ENCODE measurements around the gene CDH20. TPM values are rescaled to one million over a fixed set of nuclear protein-coding genes. Genes with fewer than 3 reads are reported as not detected.

Gene CDH20
- under 0.01 and 0.22 TPM in 2 replicates for total RNA-seq (2012; rRNA removed)

DNA sequence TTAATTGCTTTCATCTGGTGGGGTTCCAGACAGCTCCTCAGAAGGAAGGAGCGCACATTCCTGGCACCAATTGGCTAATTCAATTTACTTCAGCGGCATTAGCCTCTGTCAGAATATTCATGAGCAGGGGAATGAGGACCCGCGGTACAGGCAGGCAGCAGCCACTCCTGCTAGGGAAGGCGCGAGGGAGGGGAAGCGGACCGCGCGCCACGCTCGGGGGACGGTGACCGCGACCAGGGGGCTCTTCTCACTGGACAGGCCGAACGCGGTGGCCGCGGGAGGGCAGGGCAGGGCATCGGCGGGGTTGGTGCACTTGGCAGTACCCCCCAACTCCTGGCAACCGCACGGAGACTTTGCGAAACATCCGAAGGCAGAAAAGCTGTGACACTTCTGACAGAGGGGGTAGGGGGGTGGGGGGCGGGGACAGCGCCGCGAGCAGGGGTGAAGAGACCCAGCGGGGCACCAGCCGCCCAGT, at the start of gene CDH20:
Gene CDH20, plus strand, starts transcription at position 160 of the 475 bp plus-strand sequence.
- H3K4me1 ChIP-seq (ENCODE audit: control insufficient read depth, insufficient read depth, low read length) = peaks cover 11% of the 10 kb centered on the region
- H3K9me3 ChIP-seq (replicated peaks; ENCODE audit: low read length) = no peaks in the 10 kb centered on the region
- H3K27me3 ChIP-seq (ENCODE audit: control insufficient read depth, insufficient read depth, low read length) = peaks cover 40% of the 10 kb centered on the region
- H3K4me3 ChIP-seq (ENCODE audit: low read length) = peak within 1 kb of the TSS; percentile 62
- H3K4me2 ChIP-seq (ENCODE audit: low read length) = peak within 1 kb of the TSS; percentile 23
- no peaks in the 10 kb centered on the region for H3K36me3 ChIP-seq (ENCODE audit: insufficient read depth, low read length)
- H3K9ac ChIP-seq (ENCODE audit: low read depth, low read length) = no peak within 1 kb of the TSS

DNA sequence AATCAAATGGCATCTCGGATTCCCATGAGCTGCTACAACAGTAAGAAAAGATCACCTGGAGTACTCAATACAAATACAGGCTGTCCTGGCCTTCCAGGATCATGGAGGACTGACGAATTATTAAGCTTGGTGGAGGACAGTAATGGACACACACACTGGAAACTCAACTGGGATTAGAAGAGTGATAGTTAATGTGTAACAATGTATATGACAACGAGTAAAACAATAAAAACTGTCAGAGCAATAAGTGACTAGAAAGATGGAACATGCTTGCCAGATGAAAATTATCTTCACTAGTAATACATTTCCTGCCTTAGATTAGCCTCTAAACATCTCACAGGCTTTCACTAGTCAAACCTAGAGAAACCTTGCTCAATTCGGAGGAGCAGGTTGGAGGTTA, 49.2 kb upstream of the CDH20 start:
- Histone ChIP-seq H3K9ac (ENCODE audit: low read depth, low read length) (no peak overlapping the region), H3K9me3 (replicated peaks; ENCODE audit: low read length) (no peaks in the 10 kb centered on the region), H3K4me1 (ENCODE audit: control insufficient read depth, insufficient read depth, low read length) (no peaks in the 10 kb centered on the region), H3K27me3 (ENCODE audit: control insufficient read depth, insufficient read depth, low read length) (no peaks in the 10 kb centered on the region), H3K4me2 (ENCODE audit: low read length) (no peak overlapping the region), H3K36me3 (ENCODE audit: insufficient read depth, low read length) (no peaks in the 10 kb centered on the region), H3K4me3 (ENCODE audit: low read length) (no peak overlapping the region)

DNA sequence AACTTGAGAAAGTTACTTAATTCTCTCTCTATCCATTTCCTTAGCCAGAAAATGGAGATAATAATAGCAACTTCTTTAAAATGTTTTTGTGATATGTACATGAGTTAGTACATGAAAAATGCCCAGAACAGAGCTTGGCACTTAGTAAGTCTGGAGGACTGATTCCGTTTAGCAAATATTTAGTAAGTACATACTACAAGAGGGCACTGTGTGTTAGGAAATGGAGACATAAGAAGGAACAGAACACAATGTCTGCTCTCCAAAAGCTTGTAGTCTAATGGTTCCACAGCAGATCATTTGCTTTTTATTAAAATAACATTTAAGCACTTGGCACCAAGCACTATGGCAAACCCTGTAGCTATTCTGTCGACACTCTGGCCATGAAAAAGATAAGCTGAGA, 47.5 kb upstream of the CDH20 start:
- H3K9me3 ChIP-seq (replicated peaks; ENCODE audit: low read length) = no peaks in the 10 kb centered on the region
- no peak overlapping the region for H3K4me3 ChIP-seq (ENCODE audit: low read length)

DNA sequence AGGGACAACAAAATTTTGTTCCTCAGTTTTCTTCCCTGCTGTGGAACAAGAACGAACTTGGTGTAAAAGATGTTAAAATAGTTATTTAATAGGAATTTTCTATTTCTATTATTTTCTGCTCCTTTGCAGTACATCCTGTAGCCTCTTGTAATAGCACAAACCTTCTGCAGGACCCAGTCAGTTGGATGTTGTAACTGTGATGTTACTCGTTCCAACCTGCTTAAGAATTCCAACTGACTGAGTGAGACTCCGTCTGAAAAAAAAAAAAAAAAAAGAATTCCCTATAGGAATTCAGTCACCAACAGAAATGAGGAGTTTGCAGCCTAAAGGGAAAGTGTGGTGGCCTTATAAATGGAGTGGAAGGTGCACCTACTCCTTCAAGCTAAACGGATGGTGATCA, 46.4 kb upstream of the CDH20 start:
- no peak overlapping the region for H3K9ac ChIP-seq (ENCODE audit: low read depth, low read length)
- no peak overlapping the region for H3K4me2 ChIP-seq (ENCODE audit: low read length)
- no peaks in the 10 kb centered on the region for H3K9me3 ChIP-seq (replicated peaks; ENCODE audit: low read length)
- no peaks in the 10 kb centered on the region for H3K27me3 ChIP-seq (ENCODE audit: control insufficient read depth, insufficient read depth, low read length)
- no peak overlapping the region for H3K4me3 ChIP-seq (ENCODE audit: low read length)
- no peaks in the 10 kb centered on the region for H3K4me1 ChIP-seq (ENCODE audit: control insufficient read depth, insufficient read depth, low read length)
- no peaks in the 10 kb centered on the region for H3K36me3 ChIP-seq (ENCODE audit: insufficient read depth, low read length)

More for the DNA sequence above, 47.5 kb upstream of the CDH20 start:
- no peak overlapping the region for H3K4me2 ChIP-seq (ENCODE audit: low read length)
- H3K4me1 ChIP-seq (ENCODE audit: control insufficient read depth, insufficient read depth, low read length) = no peaks in the 10 kb centered on the region
- no peak overlapping the region for H3K9ac ChIP-seq (ENCODE audit: low read depth, low read length)
- no peaks in the 10 kb centered on the region for H3K36me3 ChIP-seq (ENCODE audit: insufficient read depth, low read length)
- H3K27me3 ChIP-seq (ENCODE audit: control insufficient read depth, insufficient read depth, low read length) = no peaks in the 10 kb centered on the region

DNA sequence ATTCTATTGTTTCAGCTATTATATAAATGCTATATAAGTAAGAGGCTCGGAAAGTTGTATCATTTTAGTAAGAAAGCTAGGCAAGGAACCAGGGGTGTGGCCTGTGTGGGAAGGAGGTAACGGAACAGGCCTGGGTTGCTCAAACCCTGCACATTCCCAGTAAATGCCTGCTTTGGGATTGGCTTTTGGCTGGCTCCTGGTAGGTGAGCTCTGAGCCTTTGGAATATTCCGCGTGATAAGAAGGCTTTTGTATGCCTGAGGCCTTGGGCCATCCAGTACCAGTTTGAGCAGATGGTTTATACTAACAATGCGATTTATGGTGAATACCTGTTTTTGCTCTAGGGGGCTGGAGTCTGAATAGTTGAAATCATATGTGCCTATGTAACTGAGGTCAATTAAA, 42.6 kb upstream of the CDH20 start:
- Histone ChIP-seq H3K9me3 (replicated peaks; ENCODE audit: low read length) (no peaks in the 10 kb centered on the region), H3K27me3 (ENCODE audit: control insufficient read depth, insufficient read depth, low read length) (no peaks in the 10 kb centered on the region), H3K36me3 (ENCODE audit: insufficient read depth, low read length) (no peaks in the 10 kb centered on the region), H3K4me2 (ENCODE audit: low read length) (no peak overlapping the region), H3K4me3 (ENCODE audit: low read length) (no peak overlapping the region), H3K4me1 (ENCODE audit: control insufficient read depth, insufficient read depth, low read length) (no peaks in the 10 kb centered on the region), H3K9ac (ENCODE audit: low read depth, low read length) (no peak overlapping the region)

DNA sequence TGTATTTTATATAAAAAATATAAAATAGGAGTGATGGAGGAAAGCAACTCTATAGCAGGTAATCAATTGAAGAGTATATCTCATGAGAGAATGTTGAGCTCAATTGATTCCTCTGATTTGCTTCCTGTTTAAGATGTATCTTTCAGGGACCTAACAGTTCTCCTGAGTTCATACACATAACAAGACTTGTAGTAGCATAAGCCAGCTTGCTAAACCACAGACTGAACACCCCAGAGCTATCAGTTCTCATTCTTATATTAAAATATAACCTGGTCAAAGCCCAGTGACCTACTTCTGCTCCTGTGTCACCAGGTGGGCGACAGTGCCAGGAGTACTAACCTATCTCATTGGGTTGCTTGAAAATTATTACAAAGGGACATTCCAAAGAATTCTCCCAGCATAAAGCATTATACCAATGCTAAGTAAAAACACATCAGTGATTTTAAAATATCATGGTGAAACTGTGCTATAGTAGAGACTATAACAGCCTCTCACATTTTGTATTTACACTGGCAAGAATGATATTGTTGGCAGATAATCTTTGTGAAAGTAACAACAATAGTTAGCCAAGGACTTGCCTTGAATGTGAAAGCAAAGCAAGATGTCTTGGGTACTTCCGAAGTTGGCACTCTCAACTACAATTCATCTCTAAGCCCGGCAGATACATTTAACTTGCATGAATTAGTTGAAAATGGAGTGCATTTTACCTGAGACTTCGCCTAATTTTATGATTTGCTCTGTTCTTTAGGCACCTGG, 40.8 kb upstream of the CDH20 start:
- Histone ChIP-seq H3K27me3 (ENCODE audit: control insufficient read depth, insufficient read depth, low read length) (no peaks in the 10 kb centered on the region), H3K4me1 (ENCODE audit: control insufficient read depth, insufficient read depth, low read length) (no peaks in the 10 kb centered on the region), H3K4me3 (ENCODE audit: low read length) (no peak overlapping the region), H3K9ac (ENCODE audit: low read depth, low read length) (no peak overlapping the region), H3K4me2 (ENCODE audit: low read length) (no peak overlapping the region), H3K36me3 (ENCODE audit: insufficient read depth, low read length) (no peaks in the 10 kb centered on the region), H3K9me3 (replicated peaks; ENCODE audit: low read length) (no peaks in the 10 kb centered on the region)

DNA sequence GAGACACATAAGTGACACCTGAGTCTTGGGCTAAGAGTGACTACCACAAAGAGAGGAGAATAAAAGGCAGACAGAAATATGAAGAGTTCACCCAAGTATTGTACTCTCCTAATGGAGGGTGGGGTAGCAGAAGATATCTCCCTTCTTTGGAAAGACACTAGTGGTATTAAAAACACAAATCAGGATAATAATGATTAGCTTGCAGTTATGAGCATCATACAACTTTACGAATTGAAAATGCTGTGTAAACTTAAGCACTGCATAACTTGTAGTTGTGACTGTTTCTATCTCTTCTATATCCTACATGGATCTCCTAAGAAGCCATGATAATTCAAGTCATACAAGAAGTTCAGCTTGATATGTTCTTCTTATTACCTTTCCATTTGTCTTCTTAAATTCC, 38.1 kb upstream of the CDH20 start:
- Histone ChIP-seq H3K4me1 (ENCODE audit: control insufficient read depth, insufficient read depth, low read length) (no peaks in the 10 kb centered on the region), H3K36me3 (ENCODE audit: insufficient read depth, low read length) (no peaks in the 10 kb centered on the region), H3K4me3 (ENCODE audit: low read length) (no peak overlapping the region), H3K9me3 (replicated peaks; ENCODE audit: low read length) (no peaks in the 10 kb centered on the region), H3K9ac (ENCODE audit: low read depth, low read length) (no peak overlapping the region), H3K27me3 (ENCODE audit: control insufficient read depth, insufficient read depth, low read length) (no peaks in the 10 kb centered on the region), H3K4me2 (ENCODE audit: low read length) (no peak overlapping the region)

DNA sequence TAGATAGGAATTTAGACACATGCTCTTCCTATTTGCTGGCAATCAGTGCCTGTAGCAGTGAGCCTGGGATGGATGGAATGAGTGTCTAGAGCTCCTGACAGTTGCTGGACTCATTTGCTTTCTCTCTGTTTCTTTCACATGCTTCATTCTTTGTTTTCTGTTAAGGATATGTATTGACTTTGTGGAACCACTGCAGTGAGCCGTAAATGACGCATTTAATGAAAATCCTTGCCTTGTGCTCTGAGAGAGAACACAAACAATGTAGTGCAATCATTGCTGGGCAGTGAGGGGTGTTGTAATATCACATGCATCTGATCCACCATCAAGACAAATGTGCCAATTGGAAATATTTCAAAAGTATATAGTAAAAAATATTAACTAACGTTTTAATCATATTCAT, 25.2 kb upstream of the CDH20 start:
- no peak overlapping the region for H3K9ac ChIP-seq (ENCODE audit: low read depth, low read length)
- no peaks in the 10 kb centered on the region for H3K9me3 ChIP-seq (replicated peaks; ENCODE audit: low read length)
- no peak overlapping the region for H3K4me2 ChIP-seq (ENCODE audit: low read length)
- no peaks in the 10 kb centered on the region for H3K4me1 ChIP-seq (ENCODE audit: control insufficient read depth, insufficient read depth, low read length)
- no peaks in the 10 kb centered on the region for H3K27me3 ChIP-seq (ENCODE audit: control insufficient read depth, insufficient read depth, low read length)
- H3K4me3 ChIP-seq (ENCODE audit: low read length) = no peak overlapping the region
- H3K36me3 ChIP-seq (ENCODE audit: insufficient read depth, low read length) = no peaks in the 10 kb centered on the region

DNA sequence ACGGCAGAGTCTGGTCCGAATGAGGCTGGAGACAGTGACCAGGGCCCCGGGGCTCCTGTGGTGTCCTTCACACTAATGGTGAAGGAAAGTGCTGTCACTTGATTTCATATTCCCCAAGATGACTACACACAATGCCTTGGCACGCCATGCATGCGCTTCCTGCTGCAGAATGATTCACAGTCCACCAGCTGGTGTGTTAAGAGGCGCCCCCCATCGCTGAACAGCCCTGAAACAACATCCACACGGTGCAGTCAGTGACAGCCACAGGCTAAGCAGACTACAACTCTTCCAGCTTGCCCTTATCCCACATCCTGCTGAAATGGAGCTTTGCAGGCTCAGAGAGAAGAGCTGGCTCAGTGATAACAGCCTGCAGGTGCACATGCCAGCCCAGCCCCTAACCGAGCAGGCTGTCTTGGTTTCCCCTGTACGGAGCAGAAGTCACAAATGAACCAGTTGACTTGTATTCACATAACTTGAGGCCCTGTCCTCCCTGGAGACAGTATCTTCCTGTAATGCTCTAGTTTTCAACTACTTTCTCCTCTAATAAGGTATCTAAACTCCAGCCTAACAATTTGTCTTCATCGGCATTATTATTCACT, 24.3 kb upstream of the CDH20 start:
- H3K9ac ChIP-seq (ENCODE audit: low read depth, low read length) = no peak overlapping the region
- no peaks in the 10 kb centered on the region for H3K9me3 ChIP-seq (replicated peaks; ENCODE audit: low read length)
- H3K27me3 ChIP-seq (ENCODE audit: control insufficient read depth, insufficient read depth, low read length) = no peaks in the 10 kb centered on the region
- no peak overlapping the region for H3K4me3 ChIP-seq (ENCODE audit: low read length)
- H3K4me2 ChIP-seq (ENCODE audit: low read length) = no peak overlapping the region
- no peaks in the 10 kb centered on the region for H3K36me3 ChIP-seq (ENCODE audit: insufficient read depth, low read length)
- H3K4me1 ChIP-seq (ENCODE audit: control insufficient read depth, insufficient read depth, low read length) = no peaks in the 10 kb centered on the region

DNA sequence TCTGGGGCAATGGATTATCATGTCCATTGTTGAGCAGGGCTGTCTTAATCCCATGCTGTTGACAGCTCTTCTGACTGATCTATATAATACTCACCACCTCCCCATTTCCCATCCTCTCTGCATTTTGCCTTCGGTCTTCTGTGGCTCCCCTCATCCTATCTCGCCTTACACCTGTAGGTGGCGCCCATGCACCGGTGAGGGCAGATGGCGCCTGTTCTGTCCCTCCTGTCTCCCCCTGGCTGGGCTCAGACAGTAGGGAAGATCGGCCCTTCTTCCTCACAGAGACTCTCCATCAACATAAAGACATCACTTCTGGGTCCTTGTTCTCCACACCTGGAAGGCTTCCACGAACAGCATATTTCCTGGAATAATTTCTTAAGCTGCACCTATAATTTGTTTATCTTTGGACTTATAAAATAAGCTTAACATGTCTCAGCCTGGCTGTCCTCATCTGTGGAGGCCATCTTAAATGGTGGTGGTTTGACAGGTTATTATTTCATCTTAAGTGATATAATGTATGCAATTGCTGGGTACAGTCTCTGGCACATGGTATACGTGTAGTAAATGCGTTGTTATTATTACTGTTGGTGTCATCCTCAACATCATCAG, 10.9 kb upstream of the CDH20 start:
- Histone ChIP-seq H3K4me3 (ENCODE audit: low read length) (no peak overlapping the region), H3K4me2 (ENCODE audit: low read length) (no peak overlapping the region), H3K4me1 (ENCODE audit: control insufficient read depth, insufficient read depth, low read length) (no peaks in the 10 kb centered on the region), H3K9ac (ENCODE audit: low read depth, low read length) (no peak overlapping the region), H3K36me3 (ENCODE audit: insufficient read depth, low read length) (no peaks in the 10 kb centered on the region), H3K9me3 (replicated peaks; ENCODE audit: low read length) (no peaks in the 10 kb centered on the region), H3K27me3 (ENCODE audit: control insufficient read depth, insufficient read depth, low read length) (peaks cover 21% of the 10 kb centered on the region)

DNA sequence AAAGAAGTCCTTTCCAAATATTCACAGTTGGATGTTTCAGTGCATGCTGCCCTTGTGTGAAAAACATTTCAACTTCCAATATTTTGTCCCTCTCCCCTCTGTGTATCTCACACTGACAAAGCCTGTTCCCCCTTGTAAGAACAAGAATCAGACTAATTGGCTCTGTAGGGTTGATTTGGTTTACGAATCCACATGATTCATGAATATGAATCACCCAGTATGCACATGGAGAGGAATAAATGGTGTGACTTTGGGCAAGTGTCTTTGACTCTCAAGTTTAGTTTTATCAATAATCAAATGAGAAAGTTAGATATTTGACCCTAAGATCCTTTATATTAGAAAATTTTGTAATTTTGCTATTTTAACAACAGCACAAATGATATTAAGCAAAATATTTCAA, 9.3 kb upstream of the CDH20 start:
- no peak overlapping the region for H3K4me3 ChIP-seq (ENCODE audit: low read length)
- H3K27me3 ChIP-seq (ENCODE audit: control insufficient read depth, insufficient read depth, low read length) = peaks cover 23% of the 10 kb centered on the region
- H3K9ac ChIP-seq (ENCODE audit: low read depth, low read length) = no peak overlapping the region
- H3K9me3 ChIP-seq (replicated peaks; ENCODE audit: low read length) = no peaks in the 10 kb centered on the region
- no peaks in the 10 kb centered on the region for H3K4me1 ChIP-seq (ENCODE audit: control insufficient read depth, insufficient read depth, low read length)
- H3K4me2 ChIP-seq (ENCODE audit: low read length) = no peak overlapping the region
- no peaks in the 10 kb centered on the region for H3K36me3 ChIP-seq (ENCODE audit: insufficient read depth, low read length)
